NOMO-1 (cell line): ENCODE measurements around the gene NFIB.

Experiments
- DNase-seq, 2 experiments: peaks; one replicate each; lab custom pipeline; 2025; ENCODE audit not compliant: unreplicated experiment in 2 of 2; lab: John Stamatoyannopoulos, UW

The NFIB gene

DNA sequence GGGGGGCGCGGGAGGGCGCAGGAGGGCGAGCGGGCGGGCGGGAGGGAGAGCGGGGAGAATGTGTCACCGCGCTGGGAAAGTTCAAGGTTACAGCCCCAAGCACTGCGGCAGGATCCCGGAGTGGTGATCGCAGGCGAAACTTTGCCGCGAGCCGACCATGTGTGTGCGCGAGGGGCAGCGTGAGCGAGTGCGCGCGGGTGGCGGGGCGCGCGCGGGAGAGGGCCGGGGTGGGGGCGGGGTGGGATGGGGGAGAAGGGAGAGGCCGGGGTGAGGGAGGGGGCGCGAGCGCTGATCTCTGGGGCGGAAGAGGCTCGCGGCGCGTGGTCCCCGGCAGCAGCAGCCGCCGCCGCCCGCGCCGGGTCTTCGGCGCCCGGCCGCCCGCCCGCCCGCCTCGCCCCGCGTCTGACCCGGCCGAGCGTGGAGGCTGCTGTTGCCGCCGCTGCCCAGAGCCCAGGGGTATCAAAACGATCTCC is at the start of gene NFIB:
TSS of gene NFIB (minus strand) at position 191 of the 473 bp plus-strand sequence. CDS start 630 bp downstream, outside the sequence.
- DNase-seq, result no peak

DNA sequence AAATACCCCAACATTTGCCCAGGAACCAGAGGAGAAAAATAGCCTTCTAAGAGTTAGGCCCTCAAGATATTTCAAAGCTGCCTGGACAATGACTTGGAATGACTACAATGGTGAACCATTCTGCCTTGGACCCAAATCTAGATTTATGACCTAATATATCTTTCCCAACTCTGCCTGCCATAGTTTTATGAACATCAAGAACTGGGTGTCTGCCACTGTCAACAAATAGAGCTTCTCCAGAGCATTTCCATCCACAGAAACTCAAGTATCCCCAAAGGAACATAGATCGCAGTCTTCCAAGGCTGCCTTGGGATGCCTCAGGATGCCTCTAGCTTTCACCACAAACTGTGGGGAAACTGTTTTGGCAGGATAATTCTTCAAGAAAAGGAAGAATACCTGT is 48.2 kb upstream of the NFIB start:
- DNase-seq, result no peak

DNA sequence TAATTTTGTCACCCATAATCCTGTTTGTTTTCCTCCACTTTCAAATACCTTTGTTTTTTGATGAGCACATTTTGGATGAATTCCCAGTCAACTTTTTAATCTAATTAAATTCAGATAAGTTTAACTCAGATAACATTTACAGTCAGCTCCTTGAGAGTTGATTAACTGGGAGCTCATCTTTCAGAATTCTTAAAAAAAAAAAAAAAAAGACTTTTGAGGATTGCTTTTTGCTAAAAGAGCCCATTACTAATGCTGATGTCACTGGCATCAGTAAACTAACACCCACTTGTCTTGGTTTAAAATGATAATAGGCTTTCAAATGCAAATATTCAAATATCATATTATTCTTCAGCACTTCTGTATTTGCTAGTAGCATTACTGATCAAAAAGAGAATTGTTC is 47.1 kb upstream of the NFIB start:
- no peak for DNase-seq

DNA sequence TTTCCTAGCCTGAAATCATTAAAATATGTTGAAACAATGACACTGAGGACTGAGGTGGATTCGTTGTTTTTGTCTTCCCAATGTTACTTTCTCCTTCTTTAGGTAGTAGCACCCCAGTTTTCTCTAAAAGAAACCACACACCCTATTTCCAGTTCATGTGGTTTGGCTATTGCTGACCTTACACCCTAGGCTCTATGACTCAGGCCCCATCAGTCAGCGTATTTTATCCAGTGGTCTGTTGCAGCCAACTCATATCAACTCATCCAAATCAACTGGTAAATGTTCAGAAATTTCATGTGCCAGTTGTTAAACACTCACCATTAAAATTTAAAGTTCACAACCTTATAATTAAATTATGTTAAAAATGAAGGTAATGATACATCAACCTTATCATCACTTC is 44.6 kb upstream of the NFIB start:
- DNase-seq, result no peak

DNA sequence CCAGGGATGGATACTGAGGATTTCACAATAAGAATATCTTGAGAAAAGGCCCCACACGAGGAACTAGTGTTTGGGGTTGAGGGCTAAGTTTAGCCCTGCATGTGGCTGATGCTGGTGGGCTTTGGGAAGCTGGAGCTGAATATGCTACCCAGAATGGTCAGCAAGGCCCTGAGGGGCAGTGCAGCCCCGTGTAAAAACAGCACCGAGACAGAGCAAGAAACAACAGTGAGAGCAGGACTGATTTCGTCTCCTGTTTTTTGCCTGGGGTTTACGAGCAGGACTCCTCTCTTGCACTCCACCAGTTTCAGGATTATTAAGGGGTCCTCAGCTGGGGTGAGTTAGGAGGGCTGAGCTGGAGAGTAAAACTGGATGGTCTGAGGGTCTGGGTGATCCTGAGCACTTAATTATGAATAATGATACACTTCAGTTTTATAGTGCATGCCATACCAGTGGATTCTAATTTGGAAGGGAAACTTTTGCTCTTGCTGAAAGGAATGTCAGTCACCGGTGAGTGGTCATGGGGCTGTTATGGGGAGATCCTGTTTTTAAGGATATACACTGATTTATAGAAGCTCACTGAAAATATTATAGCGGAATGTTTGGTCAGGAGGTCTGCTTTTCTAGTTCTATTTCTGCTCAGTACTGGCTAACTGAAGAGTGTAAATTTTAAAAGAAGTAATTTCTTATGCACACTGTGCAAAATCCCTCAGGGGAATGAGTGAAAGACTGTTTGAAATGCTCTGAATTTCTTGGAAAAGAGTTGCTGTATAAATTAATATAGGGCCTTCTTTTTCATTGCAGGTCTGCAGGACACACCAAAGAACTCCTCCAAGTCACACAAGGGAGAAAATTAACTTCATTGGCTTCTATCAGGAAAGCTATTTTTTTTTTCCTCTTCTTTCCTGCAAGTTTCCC is 42.7 kb upstream of the NFIB start:
- no peak for DNase-seq

DNA sequence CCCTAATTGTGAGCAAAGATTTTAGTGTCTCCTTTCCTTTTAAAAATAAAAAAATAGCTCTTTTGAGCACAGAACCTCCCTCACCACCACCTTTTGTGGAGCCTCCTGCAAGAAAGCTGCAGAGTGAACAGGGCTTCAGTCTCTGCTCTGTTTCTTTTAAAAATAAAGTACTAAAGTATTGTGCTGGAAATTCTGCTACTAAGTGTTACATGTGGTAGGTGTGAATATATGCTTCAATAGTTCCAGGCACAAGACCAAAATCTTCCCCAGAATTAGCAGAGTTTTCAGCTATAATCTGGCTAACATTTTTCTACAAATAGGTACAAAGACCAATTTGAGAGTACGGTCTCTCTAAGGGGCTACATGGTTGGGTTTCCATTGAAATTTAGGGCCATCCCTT is 40.3 kb upstream of the NFIB start:
- DNase-seq, result no peak

DNA sequence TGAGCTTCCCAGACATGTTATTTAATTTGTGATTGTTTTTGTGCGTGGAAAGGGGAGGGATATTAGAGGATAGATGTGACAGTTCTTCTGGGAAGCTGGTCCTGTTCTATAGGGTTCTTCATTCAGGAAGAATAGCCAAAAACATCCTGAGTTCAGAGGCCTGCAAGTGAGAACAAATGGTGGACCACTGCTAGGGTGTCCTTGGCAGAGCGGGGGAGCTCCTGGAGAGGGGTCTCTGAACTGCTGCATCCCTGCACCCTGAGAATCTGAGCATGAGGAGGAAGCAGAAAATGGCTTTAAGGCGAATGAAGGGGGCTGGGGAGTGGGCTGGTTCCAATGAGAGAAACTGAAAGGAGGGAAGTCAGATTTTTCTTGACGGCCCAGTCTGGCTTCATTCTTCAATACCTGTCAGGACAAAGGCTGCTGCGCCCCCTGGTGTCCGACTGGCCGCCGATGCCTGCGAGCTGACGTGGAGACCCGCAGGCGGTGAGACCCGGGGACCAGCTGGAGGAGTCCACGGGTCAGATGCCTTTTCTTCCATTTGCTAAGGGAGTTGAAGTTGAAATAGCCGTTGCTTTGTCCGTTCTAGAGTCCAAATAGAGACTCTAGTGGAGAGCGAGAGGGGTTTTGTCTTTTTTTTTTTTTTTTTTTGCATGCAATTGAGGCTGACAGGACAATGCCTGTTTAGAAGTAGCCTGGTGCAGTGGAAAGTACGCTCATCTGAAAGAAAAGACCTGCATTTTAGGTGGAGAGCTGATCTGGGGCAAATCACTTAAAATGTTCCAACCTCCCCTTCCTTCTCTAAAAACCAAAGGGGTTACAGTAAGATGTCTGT is 39.5 kb upstream of the NFIB start:
- DNase-seq, result peak in 1 of 2 experiments; percentile 15

DNA sequence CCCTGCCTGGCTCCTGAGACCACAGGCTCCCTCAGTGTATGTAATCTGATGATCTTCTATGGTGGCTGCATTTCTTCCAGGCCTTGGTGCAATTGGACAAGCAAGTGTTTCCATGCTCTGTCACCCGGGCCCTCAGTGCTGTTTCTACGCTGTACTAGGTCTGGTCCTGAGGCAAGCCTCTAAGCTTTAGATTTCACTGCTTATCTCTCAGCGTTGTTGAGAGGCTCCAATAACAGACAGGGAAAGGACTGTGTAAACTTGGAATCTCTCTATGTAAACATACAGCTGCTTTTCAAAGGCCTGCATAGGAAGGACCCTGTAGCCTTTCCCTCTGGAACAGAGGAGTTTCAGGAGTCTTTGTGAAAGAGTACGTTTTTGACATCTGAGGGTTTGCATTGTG is 38.6 kb upstream of the NFIB start:
- no peak for DNase-seq

DNA sequence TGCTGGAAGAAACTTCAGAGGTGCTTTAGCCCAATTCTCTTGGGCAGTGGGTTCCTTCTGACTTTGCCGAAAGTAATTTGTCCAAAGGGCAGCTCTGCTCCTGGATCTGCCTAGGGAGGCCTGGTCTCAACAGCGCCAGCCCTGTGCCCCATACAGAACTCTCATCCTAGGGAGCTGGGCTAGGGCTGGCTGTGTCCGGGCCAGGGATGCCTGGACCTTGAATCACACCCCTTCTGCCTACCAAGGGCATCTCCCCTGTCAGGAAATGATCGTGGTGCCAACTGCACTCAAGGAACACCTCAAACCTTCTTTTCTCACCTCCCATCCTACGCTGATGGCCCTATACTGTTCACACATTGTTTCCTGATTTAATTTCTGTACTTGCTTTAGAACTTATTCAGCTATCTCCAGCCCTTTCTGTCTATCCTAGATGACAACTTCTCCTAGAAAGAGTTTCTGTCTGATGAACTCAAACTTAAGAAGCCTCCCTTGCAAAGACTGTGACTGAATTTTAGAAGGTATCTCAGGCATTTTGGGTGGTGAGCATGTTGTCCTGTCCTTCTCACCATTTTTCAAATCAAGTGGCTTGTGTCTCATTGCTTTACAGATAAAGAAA is 37.4 kb upstream of the NFIB start:
- DNase-seq, result no peak

DNA sequence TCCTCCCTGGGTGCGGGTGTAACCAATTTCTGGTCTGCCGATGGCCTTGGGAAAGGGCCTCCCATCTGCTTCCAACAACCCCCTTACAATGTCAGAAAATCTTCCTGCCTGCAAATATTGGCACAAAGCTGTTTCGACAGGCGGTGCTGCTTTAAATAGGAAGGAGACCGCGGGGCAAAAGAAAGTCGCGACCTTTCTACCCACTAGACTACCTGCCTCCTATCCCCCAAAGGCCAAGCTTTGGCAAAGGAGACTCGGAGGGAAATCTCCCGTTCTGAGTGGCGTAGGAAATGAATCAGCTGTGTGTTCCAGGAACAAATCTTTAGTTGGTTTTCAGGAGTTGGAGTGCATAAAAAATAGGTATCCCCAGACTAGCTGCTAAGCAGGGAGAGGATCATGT is 36.8 kb upstream of the NFIB start:
- DNase-seq, result no peak

DNA sequence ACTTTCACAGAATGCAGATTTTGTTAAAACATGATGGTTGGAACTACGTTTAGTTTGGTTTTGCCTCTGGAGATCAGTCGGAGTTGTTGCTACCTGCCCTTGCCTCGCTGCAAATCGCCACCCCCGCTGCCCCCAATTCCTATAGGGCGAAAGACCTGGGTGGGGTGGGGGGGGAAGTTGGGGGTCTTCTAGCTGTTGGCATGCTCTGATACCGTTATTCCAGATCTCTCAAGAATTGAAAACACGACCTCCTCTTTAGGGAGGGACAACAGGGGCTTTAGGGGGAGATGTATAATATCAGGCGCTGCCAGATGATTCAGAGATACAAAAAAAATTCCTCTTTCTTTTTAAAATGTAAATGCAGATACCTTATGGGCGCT is 36.4 kb upstream of the NFIB start:
- DNase-seq, result no peak

DNA sequence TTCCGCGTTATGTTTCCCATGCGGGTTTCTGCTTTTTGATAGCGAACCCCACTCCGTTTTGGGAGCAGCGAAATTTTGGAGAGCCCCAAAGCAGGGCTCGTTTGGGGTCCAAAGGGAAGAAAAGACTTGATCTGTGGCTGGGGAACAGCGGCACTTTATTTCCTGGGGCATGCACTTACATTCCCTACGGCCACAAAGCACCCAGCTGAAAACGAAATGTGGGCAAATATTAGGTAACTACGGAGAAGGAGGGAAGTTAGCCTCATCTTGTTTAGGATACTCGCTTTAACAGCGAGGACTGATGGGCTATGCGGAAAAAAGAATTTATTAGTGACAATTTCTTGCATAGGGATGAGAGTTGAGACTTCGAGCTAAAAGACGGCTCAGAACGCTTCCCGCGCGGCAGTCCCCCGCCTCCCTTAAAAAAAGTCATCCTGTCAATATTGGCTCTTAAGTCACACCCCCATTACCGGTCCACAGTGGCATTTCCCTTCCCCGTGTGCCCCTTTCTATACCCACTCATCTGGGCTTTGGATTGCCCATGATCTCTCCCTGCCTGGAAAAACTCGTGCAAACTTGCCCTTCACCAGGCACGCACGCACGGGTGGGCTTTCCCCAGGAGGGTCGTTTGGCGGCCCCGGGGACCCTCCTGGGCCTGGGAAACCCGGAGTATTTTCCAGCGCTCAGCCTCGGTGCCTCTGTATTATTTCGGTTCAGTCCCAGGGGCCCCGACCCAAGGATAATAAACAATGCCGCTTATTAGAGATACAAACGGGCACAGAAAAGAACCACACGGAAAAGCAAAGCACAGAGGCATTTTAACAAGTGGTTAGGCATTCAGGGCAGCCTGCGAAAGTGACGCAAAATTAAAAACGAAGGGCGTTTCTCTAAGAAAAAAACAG is 35.8 kb upstream of the NFIB start:
- DNase-seq, result no peak

DNA sequence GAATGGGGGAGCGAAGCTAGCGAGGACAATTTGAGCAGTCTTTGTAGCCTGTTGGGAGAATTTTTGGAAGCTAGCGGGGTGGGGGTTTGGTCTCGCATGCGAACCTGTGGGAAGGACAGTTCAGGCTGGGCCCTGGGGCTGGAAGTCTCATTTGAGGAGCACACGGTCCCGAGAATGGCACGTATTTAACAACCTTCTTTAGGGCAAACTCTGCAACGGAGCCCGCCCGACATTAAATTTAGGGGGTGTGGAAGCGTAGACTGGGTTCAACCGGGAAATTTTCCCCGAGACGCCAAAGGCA is 35.2 kb upstream of the NFIB start:
- no peak for DNase-seq

DNA sequence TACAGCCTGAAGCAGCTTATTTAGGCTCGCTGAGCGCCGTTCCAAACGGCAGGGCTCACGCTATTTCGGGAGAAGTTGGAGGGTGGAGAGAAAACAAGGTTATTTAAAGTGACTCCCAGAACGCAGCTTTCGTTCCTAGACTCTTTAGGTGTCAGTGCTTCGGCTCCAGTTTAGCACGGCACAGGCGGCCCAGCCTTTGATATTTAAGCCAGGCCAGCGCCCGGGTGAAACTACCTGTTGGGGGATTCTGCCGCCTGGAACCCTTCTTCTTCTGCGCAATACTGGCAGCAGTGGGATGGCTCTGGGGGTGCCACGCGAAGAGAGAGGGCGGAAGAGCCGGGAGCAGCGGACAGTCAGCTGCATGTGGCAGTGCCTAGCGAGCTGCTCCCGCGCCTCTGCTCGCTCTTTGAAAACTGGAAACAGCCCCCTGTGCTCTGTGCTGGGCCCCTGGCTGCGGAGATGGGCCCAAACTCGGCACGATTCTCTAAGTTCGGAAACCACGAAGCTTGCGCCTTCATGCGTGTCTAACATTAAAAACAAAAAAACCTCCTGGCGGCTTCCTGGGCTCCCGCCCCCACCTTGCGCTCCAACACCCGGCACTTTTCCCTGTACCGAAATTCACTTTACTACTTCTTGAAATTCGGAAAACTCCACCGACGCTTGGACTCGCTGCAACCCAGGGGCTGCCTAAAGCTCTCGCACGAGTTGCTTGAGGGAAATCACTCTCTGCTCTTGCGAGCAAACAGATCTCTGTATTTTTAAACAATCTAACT is 34.6 kb upstream of the NFIB start:
- DNase-seq, result no peak

DNA sequence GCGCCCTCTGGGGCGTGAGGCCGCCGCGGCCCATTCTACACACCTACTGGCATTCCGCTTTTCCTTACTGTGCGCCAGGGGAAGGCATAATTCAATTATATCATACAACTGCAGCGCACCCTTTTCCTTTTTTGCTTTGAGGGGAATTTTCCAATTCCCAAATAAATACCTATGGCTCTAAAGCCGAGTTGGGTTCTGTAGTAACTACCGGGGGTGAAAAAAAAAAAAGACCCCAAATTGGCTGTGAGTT is 34.1 kb upstream of the NFIB start:
- DNase-seq, result no peak

DNA sequence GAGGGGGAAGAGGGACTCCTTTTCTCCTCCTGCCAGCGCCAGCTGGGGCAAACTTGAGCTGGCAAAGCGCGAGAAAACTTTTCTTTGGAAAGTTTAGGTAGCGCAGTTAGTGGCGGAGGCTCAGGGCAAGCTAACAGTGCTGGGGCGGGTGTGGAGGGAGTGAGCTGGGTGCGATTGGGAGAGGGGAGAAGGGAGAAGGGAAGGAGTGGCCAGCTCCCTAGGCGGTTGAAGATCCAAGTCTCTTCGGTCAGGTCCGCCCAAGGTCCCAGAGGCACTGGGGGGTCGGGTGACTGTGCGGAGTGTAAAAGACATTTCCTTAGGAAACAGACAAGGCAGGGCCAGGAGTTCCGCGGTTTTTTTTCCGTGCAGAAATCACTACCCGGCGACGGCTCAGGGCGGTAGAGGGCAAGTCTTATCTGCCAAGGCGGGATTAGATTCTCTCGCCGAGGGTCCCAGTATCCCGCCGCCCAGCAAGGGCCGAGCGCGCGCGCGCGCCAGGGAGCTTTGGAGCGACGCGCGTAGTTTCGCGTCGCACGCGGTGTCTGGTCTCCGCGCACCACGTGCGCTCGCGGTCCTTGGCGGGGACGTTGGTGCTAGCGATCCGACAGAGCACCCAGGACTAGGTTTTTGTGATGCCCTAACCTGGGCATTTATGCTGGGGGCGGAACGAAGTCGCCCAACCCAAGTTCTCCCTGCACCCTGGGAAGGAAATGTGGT is 33.6 kb upstream of the NFIB start:
- no peak for DNase-seq

DNA sequence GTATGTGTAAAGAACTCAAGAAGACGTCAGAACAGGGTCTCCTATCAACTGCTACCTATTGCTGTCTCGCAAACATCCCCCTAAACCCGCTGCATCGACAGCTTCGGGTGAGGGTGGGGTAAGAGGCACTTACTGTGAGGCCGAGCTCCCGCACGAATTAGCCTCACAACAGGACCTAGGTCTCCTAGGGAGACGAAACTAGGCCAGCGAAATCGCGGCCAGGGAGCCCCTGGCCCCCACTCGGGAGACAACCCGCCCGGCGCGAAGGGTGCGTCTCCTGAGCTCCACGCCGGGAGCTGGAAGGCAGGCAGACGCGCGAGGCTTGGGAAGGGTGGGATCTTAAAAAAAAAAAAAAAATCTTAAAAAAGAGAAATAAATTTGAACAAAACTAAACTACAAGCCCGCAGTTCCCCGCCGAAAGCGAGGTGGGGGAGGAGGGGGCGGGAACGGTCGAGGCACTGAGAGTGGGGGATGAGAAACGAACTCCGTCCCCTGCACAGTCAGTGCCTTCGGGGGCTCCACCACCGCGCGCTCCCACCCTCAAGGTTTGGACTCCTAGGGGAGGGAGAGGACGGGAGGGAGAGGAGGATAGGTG is 33.0 kb upstream of the NFIB start:
- DNase-seq, result no peak

DNA sequence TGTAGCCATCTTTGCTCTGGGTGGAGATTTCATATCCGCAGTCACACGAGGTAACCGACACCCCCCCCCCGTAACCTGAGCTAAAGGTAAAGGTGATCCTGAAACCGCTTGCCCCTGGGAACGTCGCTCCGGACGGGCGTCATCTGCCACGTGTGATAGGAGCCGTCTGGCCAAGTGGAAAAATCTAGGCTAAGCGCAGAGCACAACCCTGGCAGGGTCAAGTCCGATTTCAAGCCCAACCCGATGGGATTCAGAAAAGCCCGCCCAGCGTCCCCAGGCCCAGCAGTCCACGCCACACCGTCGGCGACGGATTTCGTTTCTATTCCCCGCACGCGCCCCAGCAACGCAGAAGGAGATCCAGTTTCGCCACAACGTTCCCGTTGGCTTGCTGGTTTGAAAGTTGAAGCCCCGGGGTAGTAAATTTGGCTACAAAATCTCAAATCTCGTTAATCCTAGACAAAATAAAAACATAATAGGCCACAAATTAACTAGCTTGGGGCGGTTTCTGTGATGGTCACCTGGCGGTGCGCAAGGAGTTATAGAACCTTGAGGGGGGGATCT is 32.4 kb upstream of the NFIB start:
- DNase-seq, result no peak
